Muscle layer of duodenum (tissue), 2 donors: ENCODE measurements around the gene ABL2.

ENCODE experiments used
- H3K27ac ChIP-seq: one replicate; pipeline ENCODE4 v1.7.0; 2013; ENCODE audit warnings: mild to moderate bottlenecking, low read length
- H3K27me3 ChIP-seq: one replicate; pipeline ENCODE4 v1.7.0; 2013; ENCODE audit warnings: low read depth, mild to moderate bottlenecking, control low read depth, low read length
- H3K36me3 ChIP-seq, 2 donors: one replicate each; pipeline ENCODE4 v1.7.0; 2013; ENCODE audit warnings: low read length in 2 of 2, control low read depth in 1 of 2, mild to moderate bottlenecking in 1 of 2; ENCODE audit not compliant: insufficient read depth in 2 of 2, control insufficient read depth in 1 of 2
- H3K4me1 ChIP-seq, 2 donors: one replicate each; pipeline ENCODE4 v1.7.0; 2013; ENCODE audit warnings: low read length in 2 of 2, mild to moderate bottlenecking in 2 of 2, control low read depth in 1 of 2, moderate library complexity in 1 of 2; ENCODE audit not compliant: insufficient read depth in 2 of 2, control insufficient read depth in 1 of 2
- H3K4me3 ChIP-seq, 2 donors: one replicate each; pipeline ENCODE4 v1.7.0; 2013; ENCODE audit warnings: low read length in 2 of 2, low read depth in 1 of 2, mild to moderate bottlenecking in 1 of 2
- H3K9me3 ChIP-seq, 2 donors: one replicate each; pipeline ENCODE4 v1.7.0; 2013; ENCODE audit warnings: low read length in 2 of 2, control low read depth in 1 of 2, mild to moderate bottlenecking in 1 of 2; ENCODE audit not compliant: control insufficient read depth in 1 of 2
- donor health status: healthy.

Gene ABL2

DNA sequence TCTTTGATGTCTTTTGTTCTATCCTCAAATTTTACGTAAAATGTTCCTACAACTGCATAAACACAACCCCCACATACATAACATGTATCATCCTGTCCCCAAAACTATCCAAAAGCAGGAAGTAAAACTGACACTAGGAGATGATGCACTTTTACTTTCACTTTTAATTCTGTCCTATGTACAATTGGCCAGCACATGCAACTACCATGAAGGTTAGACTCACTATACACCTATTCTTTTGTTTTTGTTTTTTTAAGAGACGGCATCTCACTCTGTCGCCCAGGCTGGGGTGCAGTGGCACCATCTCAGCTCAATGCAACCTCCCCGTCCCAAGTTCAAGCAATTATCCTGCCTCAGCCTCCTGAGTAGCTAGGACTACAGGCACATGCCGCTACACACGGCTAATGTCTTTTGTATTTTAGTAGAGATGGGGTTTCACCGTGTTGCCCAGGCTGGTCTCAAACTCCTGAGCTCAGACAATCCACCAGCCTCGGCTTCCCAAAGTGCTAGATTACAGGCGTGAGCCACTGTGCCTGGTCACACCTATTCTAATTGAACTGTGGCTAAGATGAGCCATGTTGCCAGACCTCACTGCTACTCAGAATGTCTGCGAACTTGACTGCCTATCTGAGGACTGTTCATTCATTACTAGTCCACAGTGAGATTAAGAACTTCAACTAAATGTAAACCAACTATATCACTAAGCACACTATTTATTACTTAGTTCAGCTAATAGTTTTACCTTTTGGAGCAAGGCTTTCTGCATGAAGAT lies 99.6 kb downstream of the ABL2 start:
- H3K4me1 ChIP-seq = peaks cover 0 to 4% of the 10 kb centered on the region in 2 donors
- peak overlapping the region; percentile 44 to 59 for H3K4me3 ChIP-seq
- no peaks in the 10 kb centered on the region for H3K9me3 ChIP-seq
- no peaks in the 10 kb centered on the region for H3K27me3 ChIP-seq
- peak overlapping the region; percentile 14 for H3K27ac ChIP-seq
- H3K36me3 ChIP-seq = peaks cover 0 to 5% of the 10 kb centered on the region in 2 donors

DNA sequence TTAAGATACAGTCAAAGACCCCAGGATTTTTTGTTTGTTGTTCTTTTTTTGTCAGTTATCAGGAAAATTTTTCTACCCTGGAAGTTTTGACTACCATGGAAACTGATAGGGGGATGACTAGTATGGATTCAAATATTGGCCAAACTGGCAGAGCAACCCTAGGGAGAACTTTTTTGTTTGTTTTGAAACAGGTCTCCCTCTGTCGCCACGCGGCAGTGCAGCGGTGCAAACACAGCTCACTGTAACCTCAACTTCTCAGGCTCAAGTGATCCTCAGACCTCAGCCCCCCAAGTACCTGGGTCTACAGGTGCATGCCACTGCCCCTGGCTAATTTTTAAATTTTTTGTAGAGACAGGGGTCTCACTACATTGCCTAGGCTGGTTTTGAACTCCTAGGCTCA lies 101.0 kb downstream of the ABL2 start:
- Histone ChIP-seq H3K27ac (no peak overlapping the region), H3K4me1 (peaks cover 0 to 4% of the 10 kb centered on the region in 2 donors), H3K4me3 (no peak overlapping the region), H3K27me3 (no peaks in the 10 kb centered on the region), H3K9me3 (no peaks in the 10 kb centered on the region), H3K36me3 (peaks cover 0 to 5% of the 10 kb centered on the region in 2 donors)

DNA sequence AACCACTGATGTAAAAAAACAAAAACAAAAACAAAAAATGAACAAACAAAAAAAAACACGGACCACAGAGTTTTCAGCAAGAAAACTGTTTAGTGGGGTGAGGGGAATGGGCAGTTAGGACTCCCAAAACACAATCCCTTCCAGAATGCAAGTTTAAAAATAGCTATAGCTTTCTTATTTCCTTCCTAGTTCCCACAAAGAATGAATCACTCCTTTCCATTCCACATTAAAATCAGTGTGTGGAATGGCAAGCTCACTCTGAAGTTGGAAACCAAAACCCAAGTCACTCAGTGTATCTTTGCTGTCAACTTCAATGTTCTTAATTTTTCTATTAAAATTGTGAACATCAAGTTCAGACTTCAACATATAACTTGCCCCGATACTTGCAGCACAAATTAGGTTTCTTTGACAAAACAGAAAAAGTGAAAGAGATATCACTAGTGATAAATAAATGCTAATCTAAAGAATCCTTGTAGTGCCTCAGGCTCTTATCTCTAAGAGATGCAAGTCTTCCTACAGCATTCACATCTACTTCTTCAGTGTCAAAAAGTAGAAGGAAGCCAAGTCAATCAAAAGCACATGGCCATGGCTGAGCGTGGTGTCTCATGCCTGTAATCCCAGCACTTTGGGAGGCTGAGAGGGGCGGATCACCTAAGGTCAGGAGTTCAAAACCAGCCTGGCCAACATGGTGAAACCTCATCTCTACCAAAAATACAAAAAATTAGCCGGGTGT lies 102.1 kb downstream of the ABL2 start:
- no peaks in the 10 kb centered on the region for H3K27me3 ChIP-seq
- no peak overlapping the region for H3K4me3 ChIP-seq
- no peak overlapping the region for H3K27ac ChIP-seq
- no peaks in the 10 kb centered on the region for H3K9me3 ChIP-seq
- H3K4me1 ChIP-seq = peaks cover 0 to 4% of the 10 kb centered on the region in 2 donors
- H3K36me3 ChIP-seq = peaks cover 0 to 5% of the 10 kb centered on the region in 2 donors

DNA sequence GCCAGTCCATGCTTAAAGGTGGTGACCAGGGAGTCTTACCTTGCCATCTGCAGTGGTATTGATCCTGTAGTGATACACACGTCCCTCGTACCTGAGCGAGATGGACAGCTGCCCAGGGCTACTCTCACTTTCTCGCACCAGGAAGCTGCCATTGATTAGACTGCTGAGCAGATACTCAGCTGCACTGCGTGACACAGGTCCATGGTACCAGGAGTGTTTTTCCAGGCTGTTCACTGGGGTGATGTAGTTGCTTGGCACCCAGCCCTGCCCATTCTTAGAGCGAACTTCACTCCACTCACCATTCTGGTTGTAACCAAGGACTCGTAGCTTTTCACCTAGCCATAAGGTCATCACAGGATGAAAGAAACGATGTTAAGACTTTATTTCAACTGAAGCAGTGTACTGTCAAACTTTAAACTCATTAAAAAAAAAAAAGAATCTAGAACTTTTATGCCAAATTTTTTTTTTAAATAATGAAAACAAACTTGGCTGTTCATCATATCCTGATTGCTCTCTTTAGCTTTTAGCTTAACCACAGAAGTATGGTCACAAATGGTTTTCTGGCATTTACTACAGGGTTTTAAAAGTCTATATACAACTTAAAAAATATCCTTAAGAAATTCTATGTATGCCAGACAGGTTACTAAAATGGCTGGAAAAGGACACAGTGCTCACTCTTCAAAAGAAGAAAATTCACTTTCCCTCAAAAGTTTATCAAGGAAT lies 103.0 kb downstream of the ABL2 start:
- H3K36me3 ChIP-seq = peaks cover 0 to 6% of the 10 kb centered on the region in 2 donors
- no peaks in the 10 kb centered on the region for H3K9me3 ChIP-seq
- no peak overlapping the region for H3K4me3 ChIP-seq
- H3K27ac ChIP-seq = no peak overlapping the region
- no peaks in the 10 kb centered on the region for H3K27me3 ChIP-seq
- H3K4me1 ChIP-seq = peaks cover 0 to 4% of the 10 kb centered on the region in 2 donors

DNA sequence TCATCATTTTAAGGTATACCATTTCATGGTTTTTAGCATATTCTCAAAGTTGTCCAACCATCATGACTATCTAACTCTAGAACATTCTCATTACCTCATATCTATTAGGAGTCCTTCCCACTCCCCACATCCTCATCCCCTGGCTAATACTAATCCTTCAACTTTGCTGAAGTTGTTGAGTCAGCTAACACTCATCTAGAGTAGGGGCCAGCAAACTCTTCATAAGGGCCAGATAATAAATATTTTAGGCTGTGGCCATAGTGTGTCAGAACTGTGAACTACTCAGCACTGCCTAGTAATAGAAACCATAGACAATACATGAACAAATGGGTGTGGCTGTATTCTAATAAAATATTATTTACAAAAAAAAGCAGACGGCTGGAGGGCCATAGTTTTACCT lies 104.6 kb downstream of the ABL2 start:
- Histone ChIP-seq H3K36me3 (peaks cover 0 to 9% of the 10 kb centered on the region in 2 donors), H3K9me3 (no peaks in the 10 kb centered on the region), H3K4me3 (no peak overlapping the region), H3K4me1 (peaks cover 0 to 3% of the 10 kb centered on the region in 2 donors), H3K27me3 (no peaks in the 10 kb centered on the region), H3K27ac (no peak overlapping the region)

DNA sequence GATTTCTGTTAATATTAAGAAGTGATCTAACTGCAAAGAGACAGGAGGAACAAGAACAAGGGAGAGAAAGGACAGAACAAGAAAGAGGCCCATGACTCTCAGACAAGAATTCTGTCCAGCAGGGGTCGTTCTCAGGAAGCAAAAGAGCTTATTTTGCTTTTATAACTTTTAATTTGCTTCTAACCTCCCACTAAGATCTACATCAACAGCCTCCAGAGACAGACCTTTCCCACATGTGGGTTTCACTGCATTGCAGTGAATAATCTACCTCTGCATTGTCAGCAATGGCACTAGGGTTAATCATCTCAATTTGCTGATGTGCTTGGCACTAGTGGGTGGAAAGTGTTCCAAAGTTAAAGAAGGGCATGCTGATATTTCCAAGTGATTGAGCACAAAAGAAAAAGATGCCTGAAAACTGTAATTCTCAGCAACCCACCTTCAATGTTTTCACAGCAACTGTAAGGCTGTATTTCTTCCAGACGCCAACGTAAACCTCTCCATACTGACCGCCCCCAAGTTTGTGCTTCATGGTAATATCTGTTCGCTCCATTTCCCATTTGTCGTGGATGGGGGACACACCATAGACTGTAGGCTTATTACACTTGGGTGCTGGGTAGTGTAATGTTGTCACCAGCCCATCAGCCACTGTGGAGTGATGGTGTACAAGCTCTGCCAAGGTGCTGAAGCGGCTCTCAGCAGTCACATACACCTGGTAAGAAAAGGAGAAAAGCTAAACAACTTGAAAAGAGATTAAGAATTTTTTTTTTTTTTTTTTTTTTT lies 108.1 kb downstream of the ABL2 start:
- Histone ChIP-seq H3K4me3 (no peak overlapping the region), H3K36me3 (peaks cover 19 to 26% of the 10 kb centered on the region in 2 donors), H3K27me3 (no peaks in the 10 kb centered on the region), H3K9me3 (no peaks in the 10 kb centered on the region), H3K27ac (no peak overlapping the region), H3K4me1 (peaks cover 0 to 3% of the 10 kb centered on the region in 2 donors)

DNA sequence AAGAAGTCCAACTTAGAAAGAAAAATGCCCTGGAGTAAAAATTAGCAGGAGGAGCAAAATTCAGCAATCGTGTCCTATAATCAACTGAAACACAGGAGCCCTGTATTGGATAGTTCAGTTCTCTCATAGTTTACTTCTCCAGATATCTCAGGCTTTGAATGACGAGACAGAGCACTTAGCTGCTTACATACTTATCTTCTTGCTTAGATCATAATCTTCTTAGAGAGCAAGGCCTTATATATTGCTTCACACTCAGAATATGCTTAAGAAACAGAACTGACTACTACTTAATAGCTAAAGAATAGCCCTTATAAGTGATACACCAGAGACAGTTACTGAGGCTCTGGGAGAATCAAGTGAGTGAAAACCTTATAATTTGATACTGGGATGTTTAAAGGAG lies 108.7 kb downstream of the ABL2 start:
- H3K4me3 ChIP-seq = no peak overlapping the region
- no peaks in the 10 kb centered on the region for H3K9me3 ChIP-seq
- peaks cover 19 to 26% of the 10 kb centered on the region in 2 donors for H3K36me3 ChIP-seq
- H3K27ac ChIP-seq = no peak overlapping the region
- H3K4me1 ChIP-seq = peaks cover 0 to 3% of the 10 kb centered on the region in 2 donors
- no peaks in the 10 kb centered on the region for H3K27me3 ChIP-seq

DNA sequence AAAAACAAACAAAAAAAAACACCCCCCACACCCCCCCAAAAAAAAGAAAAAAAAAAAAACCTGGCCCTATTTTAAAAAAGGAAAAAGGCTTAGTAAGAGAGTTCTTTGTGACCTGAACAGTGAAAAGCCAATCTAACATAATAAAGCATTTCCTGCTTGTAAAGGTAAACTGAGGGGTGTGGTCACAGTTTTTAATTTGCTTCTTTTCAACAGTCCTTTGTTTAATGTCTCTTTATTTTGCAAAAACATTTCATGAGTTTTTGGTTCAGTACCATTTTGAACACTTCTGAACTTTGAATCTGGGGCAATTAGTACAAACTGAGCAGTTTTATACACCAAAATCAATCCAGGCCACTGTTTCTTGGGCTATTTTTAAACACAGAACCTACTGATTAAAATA lies 110.0 kb downstream of the ABL2 start:
- Histone ChIP-seq H3K27ac (no peak overlapping the region), H3K27me3 (no peaks in the 10 kb centered on the region), H3K4me1 (peaks cover 0 to 3% of the 10 kb centered on the region in 2 donors), H3K4me3 (no peak overlapping the region), H3K36me3 (peaks cover 27 to 32% of the 10 kb centered on the region in 2 donors), H3K9me3 (no peaks in the 10 kb centered on the region)

DNA sequence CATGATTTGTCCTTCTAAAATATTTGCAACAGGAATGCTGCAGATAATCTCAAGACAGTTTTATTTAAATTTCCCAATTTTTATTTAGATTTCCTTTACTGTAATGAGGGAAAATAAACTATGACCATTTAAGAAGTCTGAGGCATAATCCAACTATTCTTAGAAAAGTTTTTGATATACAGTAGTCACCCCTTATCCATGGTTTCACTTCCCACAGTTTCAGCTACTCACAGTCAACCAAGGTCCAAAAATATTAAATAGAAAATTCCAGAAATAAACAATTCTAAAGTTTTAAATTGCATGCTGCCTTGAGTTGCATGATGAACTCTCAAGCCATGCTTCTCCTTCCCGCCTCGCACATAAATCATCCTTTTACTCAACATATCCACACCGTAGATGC lies 114.3 kb downstream of the ABL2 start:
- Histone ChIP-seq H3K27ac (no peak overlapping the region), H3K4me1 (peaks cover 0 to 3% of the 10 kb centered on the region in 2 donors), H3K9me3 (no peaks in the 10 kb centered on the region), H3K27me3 (no peaks in the 10 kb centered on the region), H3K36me3 (peaks cover 41 to 49% of the 10 kb centered on the region in 2 donors), H3K4me3 (no peak overlapping the region)

DNA sequence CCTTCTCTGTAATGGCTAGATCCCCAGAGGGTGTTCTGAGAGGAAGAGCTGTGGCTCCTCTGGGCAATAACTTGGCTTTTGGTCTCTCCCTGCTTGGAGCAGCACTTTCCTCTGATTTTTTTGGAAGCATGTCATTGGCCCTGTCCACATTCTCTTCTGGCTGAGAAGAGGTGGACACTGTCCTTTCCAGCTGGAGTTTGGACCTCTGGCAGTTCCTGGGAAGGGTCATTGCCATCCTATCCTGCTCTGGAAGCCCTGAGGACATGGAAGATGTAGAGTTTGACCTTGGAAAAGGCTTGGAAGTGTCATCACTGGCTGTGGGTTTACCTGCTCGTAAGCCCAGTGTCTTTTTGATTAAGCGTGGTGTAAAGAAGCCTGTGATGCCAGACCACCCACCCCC lies 120.8 kb downstream of the ABL2 start:
- Histone ChIP-seq H3K27ac (no peak overlapping the region), H3K9me3 (no peaks in the 10 kb centered on the region), H3K4me1 (no peaks in the 10 kb centered on the region), H3K4me3 (no peak overlapping the region), H3K36me3 (peaks cover 37 to 67% of the 10 kb centered on the region in 2 donors), H3K27me3 (no peaks in the 10 kb centered on the region)
